T-helper 17 cell (primary cell): ENCODE data around the gene SIX3. TPM values are rescaled to one million over a fixed set of nuclear protein-coding genes. Genes with fewer than 3 reads are reported as not detected.
A peak's percentile ranks its signal among the peaks of the same experiment; 100 is the strongest.

Experiments
- ATAC-seq: fragments of 150-1000 bp; cut with Tn5 transposase; 2 replicates; pipeline ENCODE4 v1.10.0; 2021; ENCODE audit warnings: mild to moderate bottlenecking, moderate library complexity
- DNase-seq, 3 donors: peaks; one replicate each; pipeline versions ENCODE4 v3.0.0 to v3.0.0-alpha.2; 2020 to 2021
- H3K9me3 ChIP-seq: one replicate; pipeline ENCODE4 v1.7.0; 2013; ENCODE audit warnings: low read length, mild to moderate bottlenecking; ENCODE audit not compliant: control insufficient read depth, poor library complexity, severe bottlenecking
- H3K27ac Mint-ChIP-seq: one replicate; pipeline ENCODE4 v1.8.0; 2022; ENCODE audit warnings: mild to moderate bottlenecking, moderate library complexity, mixed read lengths
- H3K27me3 Mint-ChIP-seq: one replicate; pipeline ENCODE4 v1.8.0; 2022; ENCODE audit warnings: mixed read lengths
- H3K36me3 Mint-ChIP-seq: one replicate; pipeline ENCODE4 v1.8.0; 2022; ENCODE audit warnings: low read depth, mixed read lengths
- H3K4me1 Mint-ChIP-seq: one replicate; pipeline ENCODE4 v1.8.0; 2022; ENCODE audit warnings: mild to moderate bottlenecking, mixed read lengths
- H3K4me3 Mint-ChIP-seq: one replicate; pipeline ENCODE4 v1.8.0; 2022; ENCODE audit warnings: mild to moderate bottlenecking, moderate library complexity, mixed read lengths
- total RNA-seq, 4 donors: library from RNA in 2 of 4; stranded (reverse) in 2 of 4; gene quantifications; one replicate each; pipeline ENCODE4 v1.2.3 and lab custom pipeline; 2022 to 2026

Gene SIX3
- total RNA-seq, 2 donors from 2014 or later: not detected

DNA sequence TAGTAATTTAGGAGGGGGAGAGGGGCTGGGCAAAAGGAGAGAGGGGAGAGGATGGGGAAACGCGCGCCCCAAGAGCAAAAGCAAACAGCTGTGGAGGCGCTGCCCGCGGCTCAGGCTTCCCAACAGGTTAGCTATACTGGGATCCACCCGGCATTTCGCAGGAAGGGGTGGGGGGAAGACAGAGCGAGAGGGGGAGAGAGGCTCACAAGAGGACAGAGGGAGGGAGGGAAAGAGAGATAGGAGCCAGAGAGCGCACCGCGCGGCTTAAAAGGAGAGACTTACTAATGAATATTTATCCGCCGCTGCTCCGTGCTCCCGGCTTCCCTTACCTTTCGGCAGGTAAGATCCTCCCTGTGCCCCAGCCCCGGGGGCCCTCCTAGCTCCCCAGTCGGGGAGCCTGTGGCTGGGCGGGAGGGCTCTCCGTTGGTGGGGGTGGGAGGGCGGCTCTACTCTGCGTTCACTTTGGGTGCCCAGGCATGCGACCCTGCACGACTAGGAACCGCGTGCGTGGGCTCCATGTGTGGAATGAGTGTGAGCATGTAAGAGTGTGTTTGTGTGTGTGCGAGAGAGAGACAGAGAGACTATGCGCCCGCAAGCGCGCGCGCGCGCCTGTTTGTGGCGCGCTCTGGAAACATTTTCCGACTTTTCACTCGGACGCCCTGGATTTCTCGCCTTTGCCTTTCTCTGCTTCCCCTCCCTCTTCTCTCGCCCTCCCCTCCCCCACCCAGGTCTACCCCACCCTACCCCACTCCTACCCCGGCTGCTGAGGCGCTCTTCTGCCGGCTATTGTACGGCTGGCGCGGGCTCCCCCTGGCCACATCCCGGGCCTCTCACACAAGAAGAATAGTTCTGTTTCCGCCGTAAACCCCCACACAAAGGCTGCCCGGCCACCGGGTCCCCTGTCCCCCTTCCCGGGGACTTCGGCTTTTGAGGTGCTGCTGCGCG, 7.2 kb upstream of the SIX3 start:
- no peak overlapping the region for H3K4me3 Mint-ChIP-seq
- H3K9me3 ChIP-seq: no peaks in the 10 kb centered on the region
- peaks cover 6% of the 10 kb centered on the region for H3K4me1 Mint-ChIP-seq
- H3K27ac Mint-ChIP-seq: no peak overlapping the region
- H3K27me3 Mint-ChIP-seq: peaks cover 79% of the 10 kb centered on the region
- ATAC-seq (no peak), DNase-seq (no peak)
- peaks cover 6% of the 10 kb centered on the region for H3K36me3 Mint-ChIP-seq

DNA sequence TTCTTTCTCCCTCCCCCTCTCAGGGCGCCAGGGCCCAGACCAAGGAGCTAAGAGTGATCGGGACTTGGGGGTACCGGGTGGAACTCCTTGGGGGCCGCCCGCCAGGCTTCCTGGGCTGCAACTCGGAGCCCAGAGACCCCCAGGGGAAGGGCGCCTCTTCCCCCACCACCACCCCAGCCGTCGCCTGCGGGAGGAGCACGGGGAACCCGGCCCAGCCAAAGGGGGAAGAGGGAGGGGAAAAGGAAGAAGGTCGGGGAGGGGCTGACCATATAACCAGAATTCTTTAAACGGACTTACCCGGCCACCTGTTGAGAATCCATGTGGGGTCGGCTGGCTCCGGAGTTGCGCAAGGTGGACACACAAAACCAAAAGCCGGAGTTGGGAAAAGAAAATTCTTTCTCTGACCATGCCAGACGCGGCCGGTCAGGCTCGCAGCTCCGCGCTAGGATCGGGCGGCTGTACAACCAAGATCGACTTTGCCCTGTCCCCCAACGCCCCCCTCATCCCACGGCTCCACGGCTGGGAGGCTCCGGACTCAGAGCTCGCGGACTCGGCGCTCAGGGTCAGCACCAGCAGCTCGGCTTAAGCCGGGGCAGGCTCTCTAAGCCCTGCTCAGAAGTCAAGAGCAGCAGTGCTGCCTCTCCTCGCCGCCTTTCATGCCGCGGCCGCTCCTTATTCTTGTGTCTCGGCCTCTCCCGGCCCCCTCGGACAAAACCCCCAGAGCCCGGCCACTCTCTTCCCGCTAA, 6.3 kb upstream of the SIX3 start:
- H3K27me3 Mint-ChIP-seq: peaks cover 81% of the 10 kb centered on the region
- DNase-seq (no peak), ATAC-seq (no peak)
- peaks cover 6% of the 10 kb centered on the region for H3K36me3 Mint-ChIP-seq
- H3K4me1 Mint-ChIP-seq: peaks cover 11% of the 10 kb centered on the region
- no peaks in the 10 kb centered on the region for H3K9me3 ChIP-seq
- H3K4me3 Mint-ChIP-seq: peak overlapping the region; percentile 65
- H3K27ac Mint-ChIP-seq: no peak overlapping the region

DNA sequence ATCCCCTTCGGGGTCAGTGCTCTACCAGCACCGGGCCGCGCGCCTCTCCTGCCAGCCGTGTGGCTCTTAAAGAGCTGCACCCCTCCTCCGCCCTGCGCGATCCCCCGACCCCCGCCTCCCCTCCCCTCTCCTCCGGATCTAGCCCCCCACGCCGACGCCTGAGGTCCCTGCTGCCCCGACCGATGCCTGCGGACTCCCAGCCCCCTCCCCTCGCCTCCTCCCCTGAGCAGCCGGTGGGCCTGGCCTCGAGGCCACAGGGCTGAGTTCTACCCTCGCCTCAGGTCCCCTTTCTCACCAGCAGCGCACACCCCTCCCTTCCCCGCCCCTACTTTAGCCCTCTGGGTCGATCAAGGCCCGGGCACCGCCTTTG, 5.8 kb upstream of the SIX3 start:
- Mint-ChIP-seq H3K27me3 (peaks cover 81% of the 10 kb centered on the region), H3K36me3 (peaks cover 6% of the 10 kb centered on the region), H3K4me1 (peaks cover 9% of the 10 kb centered on the region), H3K27ac (no peak overlapping the region), H3K4me3 (peak overlapping the region; percentile 65)
- ATAC-seq (no peak), DNase-seq (no peak)
- H3K9me3 ChIP-seq: no peaks in the 10 kb centered on the region

DNA sequence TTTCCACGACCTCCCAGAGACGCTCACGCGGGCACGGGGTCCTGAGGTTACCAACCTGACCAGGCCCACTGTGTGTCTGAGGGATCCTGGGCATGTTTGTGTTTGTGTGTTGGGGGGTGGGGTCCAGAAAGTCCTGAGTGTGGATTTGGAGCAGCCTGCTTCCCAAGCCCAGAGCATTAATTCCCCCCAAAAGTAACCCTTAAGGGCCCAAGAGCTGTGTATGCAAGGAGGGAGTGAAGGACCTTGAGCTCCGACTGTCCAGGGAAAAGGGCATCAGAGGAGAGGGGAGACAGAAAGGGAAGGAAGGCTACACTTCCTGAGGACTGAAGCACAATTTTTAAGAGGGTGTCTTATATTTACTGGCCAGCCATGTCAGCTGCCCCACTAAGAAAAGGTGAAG, 5.2 kb upstream of the SIX3 start:
- no peak for ATAC-seq
- peaks cover 81% of the 10 kb centered on the region for H3K27me3 Mint-ChIP-seq
- peaks cover 6% of the 10 kb centered on the region for H3K36me3 Mint-ChIP-seq
- no peak overlapping the region for H3K4me3 Mint-ChIP-seq
- peaks cover 12% of the 10 kb centered on the region for H3K4me1 Mint-ChIP-seq
- no peak overlapping the region for H3K27ac Mint-ChIP-seq
- H3K9me3 ChIP-seq: no peaks in the 10 kb centered on the region
- no peak for DNase-seq

DNA sequence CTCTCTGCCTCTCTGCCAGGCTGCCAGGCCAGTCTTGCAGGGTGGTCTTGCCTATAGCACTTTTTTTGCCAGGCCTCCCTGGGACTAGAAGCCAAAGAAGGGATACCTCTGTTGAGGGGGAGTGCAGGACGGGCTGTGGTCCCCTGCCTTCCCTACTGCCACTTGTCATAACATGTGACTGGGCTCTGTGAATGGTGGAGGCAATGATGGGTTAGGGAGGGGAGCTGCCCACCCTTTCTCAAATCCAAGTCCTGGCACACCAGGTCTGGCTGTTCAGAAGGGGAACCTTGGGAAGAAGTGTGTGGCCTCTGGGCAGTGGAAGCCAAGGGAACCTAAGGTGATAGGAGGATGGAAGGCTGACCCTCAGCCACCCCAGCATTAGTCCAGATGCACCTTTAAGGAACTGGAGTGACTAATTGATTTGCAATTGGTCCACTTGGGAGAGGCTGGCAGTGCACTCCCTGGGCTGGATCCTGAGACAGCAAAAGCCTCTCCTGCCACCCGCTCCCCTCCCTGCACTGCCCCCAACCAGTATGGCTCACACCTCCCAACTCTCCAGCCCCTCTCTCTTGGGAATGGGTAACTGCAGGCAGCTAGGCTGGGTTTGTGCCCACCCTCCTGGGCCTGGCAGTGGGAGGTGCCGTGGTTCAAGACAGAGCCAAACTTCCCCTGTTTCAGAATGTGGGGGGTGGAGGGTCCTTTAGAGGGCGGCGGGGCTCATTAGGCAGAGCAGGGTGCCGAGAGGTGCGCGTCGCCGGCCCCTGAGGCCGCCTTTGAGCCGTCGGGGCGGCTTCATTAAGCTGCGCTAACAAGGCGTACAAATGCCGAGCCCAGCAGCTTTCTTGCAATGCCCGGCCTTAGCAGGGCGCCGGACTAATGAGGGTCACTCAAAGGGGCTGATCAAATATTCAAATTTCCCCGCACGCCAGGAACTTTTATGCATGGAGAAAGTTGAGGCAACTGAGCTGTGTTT, 4.5 kb upstream of the SIX3 start:
- ATAC-seq (no peak), DNase-seq (no peak)
- H3K9me3 ChIP-seq: no peaks in the 10 kb centered on the region
- H3K4me1 Mint-ChIP-seq: peaks cover 16% of the 10 kb centered on the region
- peaks cover 80% of the 10 kb centered on the region for H3K27me3 Mint-ChIP-seq
- H3K27ac Mint-ChIP-seq: no peak overlapping the region
- H3K36me3 Mint-ChIP-seq: peaks cover 12% of the 10 kb centered on the region
- peak overlapping the region; percentile 71 for H3K4me3 Mint-ChIP-seq

DNA sequence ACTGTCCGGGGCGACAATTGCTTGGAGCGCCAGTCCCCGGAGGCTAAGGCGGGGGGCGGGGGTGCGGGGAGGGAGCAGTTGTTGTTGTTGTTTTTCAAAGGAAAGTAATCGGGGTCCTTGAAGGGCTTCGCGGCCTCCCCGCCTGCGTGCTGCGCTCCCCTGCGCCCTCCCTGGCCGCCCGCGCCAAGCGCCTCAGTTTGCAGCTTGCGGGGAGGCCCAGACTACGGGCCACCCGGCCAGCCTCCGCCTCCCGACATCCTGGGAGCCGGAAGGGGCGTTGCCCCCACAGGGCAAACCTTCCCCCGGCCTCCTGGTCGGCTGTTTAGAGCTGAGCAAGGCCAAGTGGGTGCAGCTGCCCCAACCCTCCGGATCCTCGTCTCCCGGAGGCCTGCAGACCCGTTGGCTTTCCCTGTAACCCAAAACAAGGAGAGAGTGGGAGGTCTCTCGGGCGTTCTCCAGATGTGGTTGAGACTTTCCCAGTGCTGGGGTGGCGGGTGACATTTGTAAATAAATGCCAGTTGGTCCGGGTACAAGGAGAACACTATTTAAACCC, 3.7 kb upstream of the SIX3 start:
- ATAC-seq: no peak
- H3K4me3 Mint-ChIP-seq: peak overlapping the region; percentile 71
- H3K4me1 Mint-ChIP-seq: peaks cover 12% of the 10 kb centered on the region
- no peak overlapping the region for H3K27ac Mint-ChIP-seq
- peaks cover 12% of the 10 kb centered on the region for H3K36me3 Mint-ChIP-seq
- DNase-seq: no peak
- peaks cover 73% of the 10 kb centered on the region for H3K27me3 Mint-ChIP-seq
- no peaks in the 10 kb centered on the region for H3K9me3 ChIP-seq

DNA sequence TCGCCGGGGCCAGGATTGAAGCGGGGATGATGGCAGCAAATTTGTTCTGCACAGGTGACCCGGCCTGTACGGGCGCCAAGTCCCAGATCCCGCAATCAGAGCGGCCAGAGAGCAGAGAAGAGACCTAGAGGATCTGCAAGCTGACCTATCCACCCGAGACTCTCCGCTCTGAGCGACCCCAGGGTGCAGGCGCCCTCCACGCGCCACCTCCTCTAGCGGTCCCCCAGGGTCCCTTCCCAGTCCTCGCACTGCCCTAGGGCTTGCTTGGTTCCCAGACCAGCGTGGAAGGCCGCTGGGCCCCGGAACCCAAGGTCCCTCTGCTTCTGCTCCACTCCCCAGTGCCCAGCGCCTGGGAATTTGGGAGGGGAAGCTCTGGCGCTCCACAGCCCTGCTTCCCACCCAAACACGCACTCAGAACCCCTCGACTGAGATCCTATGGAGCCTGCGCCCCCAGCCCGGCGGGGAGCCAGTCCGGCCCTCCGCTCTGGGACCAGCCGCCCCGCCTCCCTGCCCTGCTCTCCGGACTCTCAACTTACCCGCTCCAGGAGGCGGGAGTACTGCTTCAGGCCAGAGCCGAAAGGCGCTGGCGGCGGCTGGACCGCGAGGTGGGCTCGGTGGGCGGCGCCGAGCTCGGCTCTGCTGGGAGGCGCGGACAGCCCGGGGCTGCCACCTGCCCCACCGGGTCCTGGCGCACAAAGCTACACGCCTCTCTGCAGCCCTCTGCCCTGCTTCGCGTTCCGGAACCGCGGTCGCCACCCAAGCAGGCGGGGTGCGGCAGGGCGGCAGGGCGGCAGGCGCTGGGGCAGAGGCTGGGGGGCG, 3.0 kb upstream of the SIX3 start:
- no peaks in the 10 kb centered on the region for H3K9me3 ChIP-seq
- Mint-ChIP-seq H3K4me3 (peak overlapping the region; percentile 56), H3K4me1 (peaks cover 18% of the 10 kb centered on the region), H3K27ac (no peak overlapping the region), H3K27me3 (peaks cover 73% of the 10 kb centered on the region), H3K36me3 (peaks cover 12% of the 10 kb centered on the region)
- ATAC-seq (no peak), DNase-seq (no peak)

DNA sequence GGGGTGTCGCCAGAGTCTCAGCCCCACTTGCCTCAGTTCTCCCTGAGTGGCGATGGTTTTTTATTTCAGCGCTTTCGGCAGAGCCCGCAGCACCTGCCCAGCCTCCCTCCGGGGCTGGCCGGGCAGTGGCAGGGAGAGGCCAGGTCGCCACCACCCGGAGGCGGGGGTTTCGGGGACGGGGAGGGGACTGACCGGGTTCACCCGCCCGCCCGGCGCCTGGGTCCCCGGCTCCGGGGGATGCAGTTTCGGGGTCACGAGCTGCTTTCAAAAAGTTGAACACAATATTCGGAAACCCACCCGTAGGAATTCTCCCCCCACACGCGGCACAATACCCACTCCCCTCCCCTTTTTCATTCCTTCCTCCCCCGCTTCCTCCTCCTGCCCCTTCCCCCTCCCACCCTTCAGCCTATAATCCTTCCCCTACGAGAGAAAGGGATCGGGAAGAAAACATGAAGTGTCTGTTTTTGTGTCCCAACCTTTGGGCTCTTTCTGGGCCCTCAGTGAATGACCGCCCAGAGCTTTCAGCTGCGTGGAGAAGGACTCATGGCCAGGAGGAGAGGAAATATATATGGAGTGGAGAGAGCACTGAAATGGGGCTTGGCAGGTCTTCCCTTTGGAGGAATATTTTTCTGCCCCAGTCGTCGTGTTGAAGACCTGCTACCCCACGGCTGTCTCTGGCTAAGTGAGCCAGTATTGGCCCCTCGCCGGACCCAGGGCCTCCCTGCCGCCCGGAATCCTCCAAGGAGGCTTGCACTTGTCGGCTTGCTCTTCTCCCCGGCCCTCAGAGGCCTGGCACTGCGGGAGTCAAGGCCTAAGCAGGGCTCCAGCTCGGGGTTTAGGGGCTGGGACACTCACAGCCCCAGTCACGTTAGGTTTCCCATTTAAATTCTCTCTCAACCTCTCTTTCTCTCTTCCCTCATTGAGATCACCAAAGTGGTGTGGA, 2.1 kb upstream of the SIX3 start:
- H3K36me3 Mint-ChIP-seq: peaks cover 11% of the 10 kb centered on the region
- ATAC-seq (no peak), DNase-seq (no peak)
- peak overlapping the region; percentile 36 for H3K4me3 Mint-ChIP-seq
- peaks cover 72% of the 10 kb centered on the region for H3K27me3 Mint-ChIP-seq
- no peak overlapping the region for H3K27ac Mint-ChIP-seq
- peaks cover 22% of the 10 kb centered on the region for H3K4me1 Mint-ChIP-seq
- no peaks in the 10 kb centered on the region for H3K9me3 ChIP-seq

DNA sequence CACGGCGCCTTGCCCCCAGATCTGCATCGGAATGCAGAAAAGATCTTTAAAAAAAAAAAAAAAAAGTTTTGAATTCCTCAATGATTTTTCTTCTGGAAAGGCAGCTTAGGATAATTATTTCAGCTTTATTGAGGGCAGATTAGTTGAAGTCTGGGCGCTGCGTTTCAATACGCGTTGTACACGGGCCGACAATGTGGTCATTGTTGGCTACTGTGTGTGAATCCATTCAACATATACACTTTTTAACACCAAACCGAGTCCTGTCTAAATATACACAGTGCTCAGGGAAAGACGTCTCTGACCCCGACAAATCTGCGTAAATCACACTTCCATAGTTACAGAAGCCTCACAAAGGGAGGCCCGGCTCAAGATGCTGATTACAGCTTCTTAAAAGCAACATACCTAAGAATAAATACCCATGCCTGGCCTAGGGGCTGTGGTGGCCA, 1.4 kb upstream of the SIX3 start:
- H3K4me3 Mint-ChIP-seq: no peak overlapping the region
- H3K27ac Mint-ChIP-seq: no peak overlapping the region
- DNase-seq (no peak), ATAC-seq (no peak)
- no peaks in the 10 kb centered on the region for H3K9me3 ChIP-seq
- peaks cover 27% of the 10 kb centered on the region for H3K4me1 Mint-ChIP-seq
- peaks cover 14% of the 10 kb centered on the region for H3K36me3 Mint-ChIP-seq
- peaks cover 72% of the 10 kb centered on the region for H3K27me3 Mint-ChIP-seq

DNA sequence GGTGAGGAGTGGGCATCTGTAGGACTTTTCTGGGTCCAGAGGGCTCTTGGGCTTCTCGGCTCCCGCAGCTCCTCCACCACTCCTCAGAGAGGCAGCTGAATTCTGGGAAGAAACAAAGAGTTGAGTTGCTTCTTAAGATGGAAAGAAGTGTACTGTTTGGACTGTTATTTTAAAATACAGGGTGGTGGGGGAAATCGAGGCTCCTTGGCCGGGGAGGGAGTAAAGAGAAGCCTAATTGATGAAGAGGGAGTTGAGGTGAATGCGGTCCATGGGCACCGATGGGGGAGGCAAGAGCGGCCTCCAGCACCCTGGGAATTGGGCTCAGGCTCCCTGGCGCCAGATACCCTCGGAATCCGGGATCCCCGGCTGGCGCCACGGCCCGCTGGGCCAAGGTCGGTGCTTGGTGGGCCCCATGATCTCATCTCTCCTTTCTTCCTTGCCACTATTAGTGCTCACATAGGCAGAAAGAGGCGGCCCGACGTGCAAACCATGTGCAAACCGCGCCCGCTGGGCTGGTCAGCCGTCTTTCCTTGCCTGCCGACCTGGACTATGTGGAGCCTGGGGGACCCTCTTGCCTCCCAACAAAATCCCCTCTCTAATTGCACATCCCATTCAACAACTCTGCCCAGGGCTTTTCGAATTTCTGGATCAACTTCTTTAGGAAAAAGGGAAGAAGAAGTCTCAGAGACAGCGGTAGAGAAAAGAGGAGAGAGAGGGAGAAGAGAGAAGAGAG, 604 bp upstream of the SIX3 start:
- no peak for ATAC-seq
- DNase-seq: no peak
- peaks cover 14% of the 10 kb centered on the region for H3K36me3 Mint-ChIP-seq
- no peak overlapping the region for H3K27ac Mint-ChIP-seq
- H3K27me3 Mint-ChIP-seq: peaks cover 77% of the 10 kb centered on the region
- H3K9me3 ChIP-seq: no peaks in the 10 kb centered on the region
- peak overlapping the region; percentile 90 for H3K4me3 Mint-ChIP-seq
- peaks cover 31% of the 10 kb centered on the region for H3K4me1 Mint-ChIP-seq
